ENCODE measurements around the gene MYL6.

Gene MYL6

DNA sequence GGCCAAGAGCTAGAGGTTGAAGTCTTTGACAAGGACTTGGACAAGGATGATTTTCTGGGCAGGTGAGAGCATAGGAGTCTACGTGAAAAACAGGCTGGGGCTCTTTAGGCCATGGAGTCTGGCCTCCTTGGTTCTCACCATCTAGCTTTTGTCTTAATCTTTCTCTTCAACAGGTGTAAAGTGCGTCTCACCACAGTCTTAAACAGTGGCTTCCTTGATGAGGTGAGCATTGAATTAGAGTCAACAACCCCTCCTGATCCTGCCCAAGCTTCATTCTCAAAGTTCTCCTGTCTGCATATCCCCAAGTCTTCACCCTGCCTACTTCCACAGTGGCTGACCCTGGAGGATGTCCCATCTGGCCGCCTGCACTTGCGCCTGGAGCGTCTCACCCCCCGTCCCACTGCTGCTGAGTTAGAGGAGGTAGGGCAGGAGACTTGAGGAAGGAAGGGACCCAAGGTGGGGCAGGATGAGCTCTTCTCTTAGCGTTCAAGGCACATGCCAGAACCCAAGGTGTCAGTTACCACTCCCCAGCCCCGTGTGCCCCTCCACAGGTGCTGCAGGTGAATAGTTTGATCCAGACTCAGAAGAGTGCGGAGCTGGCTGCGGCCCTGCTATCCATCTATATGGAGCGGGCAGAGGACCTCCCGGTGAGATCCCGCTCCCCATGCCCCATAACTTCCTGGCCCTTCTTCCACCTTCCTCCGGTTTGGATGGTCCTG lies 20.1 kb upstream of the MYL6 start:
- no peak overlapping the region for H3K4me3 Mint-ChIP-seq
- peaks cover 86% of the 10 kb centered on the region for H3K36me3 Mint-ChIP-seq (ENCODE audit: insufficient read depth)
- no peak overlapping the region for H3K27ac Mint-ChIP-seq (ENCODE audit: low read depth)
- no peak for DNase-seq (ENCODE audit: low spot score in 2 of 2)
- no peak for ATAC-seq (replicated peaks; ENCODE audit: extremely low read depth, poor library complexity, severe bottlenecking)
- H3K4me1 Mint-ChIP-seq: peaks cover 39% of the 10 kb centered on the region
- H3K27me3 Mint-ChIP-seq: no peaks in the 10 kb centered on the region
- no peaks in the 10 kb centered on the region for H3K9me3 Mint-ChIP-seq

GRCh38 chr12:56141946-56142784 lies 16.0 kb upstream of the MYL6 start:
- H3K27ac Mint-ChIP-seq (ENCODE audit: low read depth): no peak overlapping the region
- no peaks in the 10 kb centered on the region for H3K9me3 Mint-ChIP-seq
- no peak overlapping the region for H3K4me3 Mint-ChIP-seq
- DNase-seq (ENCODE audit: low spot score in 2 of 2): no peak
- no peaks in the 10 kb centered on the region for H3K27me3 Mint-ChIP-seq
- H3K4me1 Mint-ChIP-seq: peaks cover 38% of the 10 kb centered on the region
- ATAC-seq (replicated peaks; ENCODE audit: extremely low read depth, poor library complexity, severe bottlenecking): no peak
- peaks cover 71% of the 10 kb centered on the region for H3K36me3 Mint-ChIP-seq (ENCODE audit: insufficient read depth)

GRCh38 chr12:56143217-56143616 lies 14.9 kb upstream of the MYL6 start:
- peaks cover 62% of the 10 kb centered on the region for H3K36me3 Mint-ChIP-seq (ENCODE audit: insufficient read depth)
- ATAC-seq (replicated peaks; ENCODE audit: extremely low read depth, poor library complexity, severe bottlenecking) (no peak), DNase-seq (ENCODE audit: low spot score in 2 of 2) (no peak)
- no peaks in the 10 kb centered on the region for H3K27me3 Mint-ChIP-seq
- no peaks in the 10 kb centered on the region for H3K9me3 Mint-ChIP-seq
- no peak overlapping the region for H3K27ac Mint-ChIP-seq (ENCODE audit: low read depth)
- no peak overlapping the region for H3K4me3 Mint-ChIP-seq
- H3K4me1 Mint-ChIP-seq: peaks cover 32% of the 10 kb centered on the region

DNA sequence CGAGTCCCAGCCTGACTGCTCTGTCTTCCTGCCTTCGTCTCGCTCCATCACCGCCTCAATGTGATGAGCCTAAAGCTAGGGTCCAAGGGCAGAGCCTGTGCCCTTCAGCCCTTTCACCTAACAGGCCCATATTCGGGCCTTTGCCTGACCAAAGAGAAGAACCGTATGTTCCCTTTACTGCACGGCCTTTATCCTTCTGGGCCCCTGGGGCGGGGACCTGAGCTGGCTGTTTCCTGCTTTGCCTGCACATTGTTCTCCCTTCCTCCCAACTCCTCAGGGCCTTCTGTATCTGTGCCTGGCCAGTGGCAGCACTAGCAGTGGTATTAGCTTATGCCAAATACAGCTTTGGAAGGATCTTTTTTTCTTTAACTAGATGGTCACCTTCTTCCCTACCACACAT lies 14.3 kb upstream of the MYL6 start:
- peaks cover 55% of the 10 kb centered on the region for H3K36me3 Mint-ChIP-seq (ENCODE audit: insufficient read depth)
- no peak overlapping the region for H3K27ac Mint-ChIP-seq (ENCODE audit: low read depth)
- no peak overlapping the region for H3K4me3 Mint-ChIP-seq
- no peaks in the 10 kb centered on the region for H3K9me3 Mint-ChIP-seq
- ATAC-seq (replicated peaks; ENCODE audit: extremely low read depth, poor library complexity, severe bottlenecking) (no peak), DNase-seq (ENCODE audit: low spot score in 2 of 2) (no peak)
- peaks cover 26% of the 10 kb centered on the region for H3K4me1 Mint-ChIP-seq
- H3K27me3 Mint-ChIP-seq: no peaks in the 10 kb centered on the region

DNA sequence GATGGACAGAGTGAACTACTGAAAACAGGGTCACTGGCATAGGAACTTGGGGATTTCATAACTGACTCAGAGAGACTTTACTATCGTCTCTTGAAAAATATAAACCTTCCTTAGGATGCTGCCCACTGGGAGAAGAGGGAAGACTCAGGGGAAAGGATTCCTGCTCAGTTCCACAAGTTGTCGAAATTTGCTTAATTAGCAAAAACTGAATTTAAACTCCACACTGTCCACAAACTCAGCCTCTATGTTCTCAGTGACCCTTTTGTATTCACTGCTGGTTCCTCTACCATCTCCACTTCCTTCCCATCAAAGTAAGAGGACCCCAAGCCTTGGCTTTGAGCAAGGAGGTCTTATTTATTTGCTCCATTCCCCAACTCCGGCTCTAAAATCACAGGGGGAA lies 12.9 kb upstream of the MYL6 start:
- DNase-seq (ENCODE audit: low spot score in 2 of 2) (no peak), ATAC-seq (replicated peaks; ENCODE audit: extremely low read depth, poor library complexity, severe bottlenecking) (no peak)
- H3K4me3 Mint-ChIP-seq: no peak overlapping the region
- no peak overlapping the region for H3K27ac Mint-ChIP-seq (ENCODE audit: low read depth)
- peaks cover 25% of the 10 kb centered on the region for H3K4me1 Mint-ChIP-seq
- H3K36me3 Mint-ChIP-seq (ENCODE audit: insufficient read depth): peaks cover 43% of the 10 kb centered on the region
- H3K9me3 Mint-ChIP-seq: no peaks in the 10 kb centered on the region
- H3K27me3 Mint-ChIP-seq: no peaks in the 10 kb centered on the region

DNA sequence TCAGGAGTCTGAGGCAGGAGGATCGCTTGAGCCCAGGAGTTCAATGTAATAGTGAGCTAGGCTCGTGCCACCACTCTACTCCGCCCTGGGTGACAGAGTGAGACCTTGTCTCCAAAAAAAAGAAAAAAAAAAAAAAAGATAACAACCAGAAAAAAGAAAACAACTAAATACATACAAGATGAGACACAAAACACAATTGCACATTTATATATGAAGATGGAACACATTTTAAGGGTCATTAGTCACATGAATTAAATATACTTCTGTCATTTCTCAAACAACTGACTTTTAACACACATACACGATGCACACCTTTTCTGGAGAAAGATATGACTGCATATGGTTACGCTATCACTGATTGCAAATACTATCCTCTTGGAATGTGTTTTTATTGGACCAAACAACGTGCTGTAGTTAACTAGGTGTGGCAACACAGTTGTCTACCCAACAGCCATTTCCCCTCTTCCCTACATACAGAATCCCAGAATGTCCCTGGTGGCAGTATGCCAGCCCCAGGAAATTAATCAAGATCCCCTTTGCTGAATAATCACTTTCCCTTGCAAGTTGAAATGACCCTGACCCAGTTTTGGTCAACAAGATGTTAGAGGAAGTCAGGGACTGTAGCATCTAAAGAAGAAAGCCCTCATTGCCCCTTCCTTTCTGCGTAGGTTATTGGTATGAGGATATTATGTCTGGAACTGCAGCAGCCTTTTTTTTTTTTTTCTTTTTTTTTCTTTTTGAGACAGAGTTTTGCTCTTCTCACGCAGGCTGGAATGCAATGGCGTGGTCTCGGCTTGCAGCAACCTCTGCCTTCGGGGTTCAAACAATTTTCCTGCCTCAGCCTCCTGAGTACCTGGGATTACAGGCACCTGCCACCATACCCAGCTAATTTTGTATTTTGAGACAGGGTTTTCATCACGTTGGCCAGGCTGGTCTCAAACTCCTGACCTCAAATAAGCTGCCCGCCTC lies 11.4 kb upstream of the MYL6 start:
- Mint-ChIP-seq H3K4me3 (no peak overlapping the region), H3K36me3 (ENCODE audit: insufficient read depth) (peaks cover 40% of the 10 kb centered on the region), H3K9me3 (no peaks in the 10 kb centered on the region), H3K27me3 (no peaks in the 10 kb centered on the region), H3K4me1 (peaks cover 20% of the 10 kb centered on the region), H3K27ac (ENCODE audit: low read depth) (no peak overlapping the region)
- no peak for ATAC-seq (replicated peaks; ENCODE audit: extremely low read depth, poor library complexity, severe bottlenecking)
- no peak for DNase-seq (ENCODE audit: low spot score in 2 of 2)

- Mint-ChIP-seq H3K9me3 (no peaks in the 10 kb centered on the region), H3K27ac (ENCODE audit: low read depth) (peak overlapping the region; percentile 93), H3K36me3 (ENCODE audit: insufficient read depth) (peaks cover 13% of the 10 kb centered on the region), H3K4me1 (peaks cover 20% of the 10 kb centered on the region), H3K27me3 (no peaks in the 10 kb centered on the region), H3K4me3 (peak overlapping the region; percentile 82)
- DNase-seq (ENCODE audit: low spot score in 2 of 2) (no peak), ATAC-seq (replicated peaks; ENCODE audit: extremely low read depth, poor library complexity, severe bottlenecking) (no peak)
These were observed 7.6 kb upstream of the MYL6 start for GRCh38 chr12:56150563-56150962.

DNA sequence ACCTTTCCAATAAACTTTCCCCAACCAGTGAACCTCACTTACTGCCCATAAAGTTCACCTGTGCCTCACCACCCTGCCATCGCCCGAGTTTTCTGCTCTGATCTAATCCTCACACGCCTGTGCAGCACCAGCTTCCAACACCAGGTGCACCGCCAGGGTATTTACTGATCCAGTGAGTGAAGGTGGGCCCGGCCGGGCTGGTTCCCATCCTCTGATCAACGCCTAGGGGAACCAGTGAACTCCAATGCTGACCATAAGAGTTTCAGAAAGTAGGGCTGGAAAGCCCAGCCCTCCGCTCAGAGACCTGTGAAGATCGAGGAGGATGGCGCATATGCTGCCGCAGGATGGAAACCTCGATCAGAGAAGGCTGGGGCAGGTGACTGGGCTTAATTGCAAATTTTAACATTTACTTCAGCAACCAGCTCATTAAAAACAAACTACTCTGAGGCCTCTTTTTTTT lies 6.5 kb upstream of the MYL6 start:
- Mint-ChIP-seq H3K27ac (ENCODE audit: low read depth) (peak overlapping the region; percentile 93), H3K36me3 (ENCODE audit: insufficient read depth) (peaks cover 12% of the 10 kb centered on the region), H3K4me3 (peak overlapping the region; percentile 82), H3K9me3 (no peaks in the 10 kb centered on the region), H3K4me1 (peaks cover 20% of the 10 kb centered on the region), H3K27me3 (no peaks in the 10 kb centered on the region)
- DNase-seq (ENCODE audit: low spot score in 2 of 2): peak; percentile 37 to 46
- ATAC-seq (replicated peaks; ENCODE audit: extremely low read depth, poor library complexity, severe bottlenecking): peak; percentile 81

- no peaks in the 10 kb centered on the region for H3K27me3 Mint-ChIP-seq
- H3K9me3 Mint-ChIP-seq: no peaks in the 10 kb centered on the region
- ATAC-seq (replicated peaks; ENCODE audit: extremely low read depth, poor library complexity, severe bottlenecking): peak; percentile 95
- peaks cover 12% of the 10 kb centered on the region for H3K36me3 Mint-ChIP-seq (ENCODE audit: insufficient read depth)
- peaks cover 24% of the 10 kb centered on the region for H3K4me1 Mint-ChIP-seq
- H3K27ac Mint-ChIP-seq (ENCODE audit: low read depth): peak within 1 kb of the TSS; percentile 93
- H3K4me3 Mint-ChIP-seq: peak within 1 kb of the TSS; percentile 82
- DNase-seq (ENCODE audit: low spot score in 2 of 2): peak; percentile 76 to 82
These were observed 5.9 kb upstream of the MYL6 start, which contains the start of gene MYL6B for GRCh38 chr12:56152132-56152755. Gene MYL6B (plus strand): TSS chr12:56152587. CDS start chr12:56153919, 1,332 bp downstream.

DNA sequence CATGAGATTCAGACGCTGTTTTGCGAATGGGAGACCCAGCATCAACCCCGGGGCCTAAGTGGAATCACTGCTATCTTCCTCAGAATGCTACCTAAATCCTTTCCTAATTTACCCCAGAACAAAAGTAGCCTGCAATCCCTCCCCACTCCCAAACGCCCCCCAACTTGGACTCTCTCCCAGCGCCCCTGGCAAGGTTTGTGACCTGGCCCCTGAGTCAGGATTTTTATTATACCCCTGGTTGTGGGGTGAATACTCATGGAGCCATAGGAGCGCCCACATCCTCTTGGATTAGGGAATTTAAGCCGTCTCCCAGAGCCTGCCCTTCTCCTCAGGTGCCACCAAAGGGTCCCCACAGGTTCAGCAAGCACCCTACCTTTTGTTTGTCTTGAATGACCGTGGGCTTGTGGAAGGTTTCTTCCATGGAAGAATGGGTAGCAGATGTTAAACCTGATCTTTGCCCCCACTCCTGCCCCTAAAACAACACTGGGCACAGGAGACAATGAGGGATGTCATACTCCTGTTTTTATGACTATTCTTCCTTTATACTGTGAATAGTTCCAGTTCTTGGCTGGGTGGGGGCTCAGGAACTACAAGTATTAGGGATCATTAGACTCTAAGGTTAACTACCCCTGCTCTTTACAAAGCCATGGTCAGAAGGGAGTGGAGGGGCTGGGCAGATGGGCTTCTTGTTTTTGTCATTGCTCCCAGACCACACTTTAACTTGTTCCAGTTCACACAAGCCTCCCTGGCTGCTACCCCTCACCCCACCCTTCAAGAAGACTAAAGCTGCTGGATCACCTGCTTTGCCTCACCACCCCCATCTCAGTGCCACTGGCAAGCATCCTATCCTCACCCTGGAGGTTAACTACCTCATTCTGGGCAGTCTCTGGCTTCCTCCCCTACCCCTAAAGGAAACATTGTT lies 5.1 kb upstream of the MYL6 start:
- peak overlapping the region; percentile 82 for H3K4me3 Mint-ChIP-seq

DNA sequence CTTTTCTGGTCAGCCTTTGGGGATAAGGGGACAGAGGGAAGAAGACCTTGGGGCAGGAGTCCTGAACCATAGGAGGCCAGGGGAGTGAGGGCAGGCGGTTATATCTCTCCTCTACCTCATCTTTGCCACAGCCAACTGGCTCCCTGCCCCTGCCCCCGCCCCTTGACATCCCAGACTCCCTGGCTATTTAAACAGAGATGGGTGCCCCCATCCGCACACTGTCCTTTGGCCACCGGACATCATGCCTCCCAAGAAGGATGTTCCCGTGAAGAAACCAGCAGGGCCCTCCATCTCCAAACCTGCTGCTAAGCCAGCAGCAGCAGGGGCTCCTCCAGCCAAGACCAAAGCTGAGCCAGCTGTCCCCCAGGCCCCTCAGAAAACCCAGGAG lies 4.5 kb upstream of the MYL6 start:
- Mint-ChIP-seq H3K27ac (ENCODE audit: low read depth) (no peak overlapping the region), H3K4me1 (peaks cover 37% of the 10 kb centered on the region)

More for the DNA sequence above, 5.1 kb upstream of the MYL6 start:
- no peaks in the 10 kb centered on the region for H3K9me3 Mint-ChIP-seq
- peaks cover 31% of the 10 kb centered on the region for H3K4me1 Mint-ChIP-seq
- ATAC-seq (replicated peaks; ENCODE audit: extremely low read depth, poor library complexity, severe bottlenecking) (no peak), DNase-seq (ENCODE audit: low spot score in 2 of 2) (no peak)
- H3K27me3 Mint-ChIP-seq: no peaks in the 10 kb centered on the region
- peaks cover 13% of the 10 kb centered on the region for H3K36me3 Mint-ChIP-seq (ENCODE audit: insufficient read depth)
- peak overlapping the region; percentile 93 for H3K27ac Mint-ChIP-seq (ENCODE audit: low read depth)

More for the DNA sequence above, 4.5 kb upstream of the MYL6 start:
- Mint-ChIP-seq H3K27me3 (no peaks in the 10 kb centered on the region), H3K36me3 (ENCODE audit: insufficient read depth) (peaks cover 17% of the 10 kb centered on the region), H3K9me3 (no peaks in the 10 kb centered on the region), H3K4me3 (peak overlapping the region; percentile 82)
- ATAC-seq (replicated peaks; ENCODE audit: extremely low read depth, poor library complexity, severe bottlenecking) (no peak), DNase-seq (ENCODE audit: low spot score in 2 of 2) (no peak)
